Hepatocyte (in vitro differentiated cells): ENCODE results near the gene SPR.

ENCODE experiments used
- CTCF ChIP-seq: fragments of 200-600 bp; sonication (generic); IDR thresholded peaks from 2 replicates; pipeline ENCODE4 v1.5.1; 2016; ENCODE audit warnings: antibody characterized with exemption, mild to moderate bottlenecking; ENCODE audit not compliant: poor library complexity
- EZH2 ChIP-seq: fragments of 200-600 bp; sonication (generic); IDR thresholded peaks from 2 replicates; pipeline ENCODE4 v1.6.1; 2016; ENCODE audit warnings: antibody characterized with exemption, mild to moderate bottlenecking, borderline replicate concordance

DNA sequence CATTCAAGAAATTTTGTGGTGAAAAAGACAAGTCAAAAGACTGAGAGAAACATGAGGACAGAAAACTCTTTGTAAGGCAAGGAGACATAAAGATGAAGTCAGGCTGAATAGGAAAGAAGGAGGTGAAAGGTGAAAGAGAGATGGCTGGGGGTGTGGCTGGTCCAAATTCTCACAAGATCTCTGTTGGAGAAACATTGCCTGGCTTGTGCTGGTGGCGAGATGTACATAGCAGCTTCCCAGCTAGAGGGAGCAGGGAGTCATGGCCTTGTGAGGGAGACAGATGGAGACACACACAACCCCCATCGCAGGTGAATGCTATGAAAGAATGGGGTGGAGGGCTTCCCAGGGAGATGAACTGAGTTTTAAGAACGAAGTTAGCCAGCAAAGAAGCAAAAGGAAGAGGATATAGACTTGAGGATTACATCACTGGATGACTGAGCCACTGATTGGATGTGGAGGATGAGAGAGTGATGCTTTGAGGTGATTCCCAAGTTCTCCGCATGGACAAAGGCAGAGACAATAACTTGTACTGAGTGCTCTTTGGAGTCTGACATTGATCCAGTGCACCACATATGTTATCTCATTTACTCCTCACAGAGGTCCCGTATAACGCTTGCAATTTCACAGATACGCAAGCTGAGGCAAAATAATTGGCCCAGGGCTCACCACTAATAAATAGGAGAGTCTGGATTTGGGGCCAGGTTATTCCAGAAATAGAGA lies 26.4 kb downstream of the SPR start:
- TF ChIP-seq CTCF, result peak; percentile 8
- no peak for TF ChIP-seq EZH2
